22Rv1 (cell line): ENCODE measurements around the gene CCNK.

Experiments used
- H3K27ac ChIP-seq: fragments of 450-650 bp; 2 replicates; pipeline ENCODE4 v1.5.1; 2017
- ZFX ChIP-seq: fragments of 450-650 bp; IDR thresholded peaks from 2 replicates; pipeline ENCODE4 v1.6.1; 2017; ENCODE audit warnings: antibody characterized with exemption, borderline replicate concordance
- TF ChIP-seq, protein P1 (sequence below): fragments of 450-650 bp; IDR thresholded peaks from 2 replicates; pipeline ENCODE4 v1.5.1; 2017; ENCODE audit warnings: mild to moderate bottlenecking

The CCNK gene

GRCh38 chr14:99512571-99513182 is 31.5 kb downstream of the CCNK start:
- no peak overlapping the region for H3K27ac ChIP-seq

GRCh38 chr14:99513183-99513694 is 32.0 kb downstream of the CCNK start:
- TF ChIP-seq, protein P1, sequence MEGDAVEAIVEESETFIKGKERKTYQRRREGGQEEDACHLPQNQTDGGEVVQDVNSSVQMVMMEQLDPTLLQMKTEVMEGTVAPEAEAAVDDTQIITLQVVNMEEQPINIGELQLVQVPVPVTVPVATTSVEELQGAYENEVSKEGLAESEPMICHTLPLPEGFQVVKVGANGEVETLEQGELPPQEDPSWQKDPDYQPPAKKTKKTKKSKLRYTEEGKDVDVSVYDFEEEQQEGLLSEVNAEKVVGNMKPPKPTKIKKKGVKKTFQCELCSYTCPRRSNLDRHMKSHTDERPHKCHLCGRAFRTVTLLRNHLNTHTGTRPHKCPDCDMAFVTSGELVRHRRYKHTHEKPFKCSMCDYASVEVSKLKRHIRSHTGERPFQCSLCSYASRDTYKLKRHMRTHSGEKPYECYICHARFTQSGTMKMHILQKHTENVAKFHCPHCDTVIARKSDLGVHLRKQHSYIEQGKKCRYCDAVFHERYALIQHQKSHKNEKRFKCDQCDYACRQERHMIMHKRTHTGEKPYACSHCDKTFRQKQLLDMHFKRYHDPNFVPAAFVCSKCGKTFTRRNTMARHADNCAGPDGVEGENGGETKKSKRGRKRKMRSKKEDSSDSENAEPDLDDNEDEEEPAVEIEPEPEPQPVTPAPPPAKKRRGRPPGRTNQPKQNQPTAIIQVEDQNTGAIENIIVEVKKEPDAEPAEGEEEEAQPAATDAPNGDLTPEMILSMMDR: no peak
- TF ChIP-seq ZFX: no peak

More at GRCh38 chr14:99512571-99513182, 31.5 kb downstream of the CCNK start:
- TF ChIP-seq, protein P1: no peak
- TF ChIP-seq ZFX: no peak

DNA sequence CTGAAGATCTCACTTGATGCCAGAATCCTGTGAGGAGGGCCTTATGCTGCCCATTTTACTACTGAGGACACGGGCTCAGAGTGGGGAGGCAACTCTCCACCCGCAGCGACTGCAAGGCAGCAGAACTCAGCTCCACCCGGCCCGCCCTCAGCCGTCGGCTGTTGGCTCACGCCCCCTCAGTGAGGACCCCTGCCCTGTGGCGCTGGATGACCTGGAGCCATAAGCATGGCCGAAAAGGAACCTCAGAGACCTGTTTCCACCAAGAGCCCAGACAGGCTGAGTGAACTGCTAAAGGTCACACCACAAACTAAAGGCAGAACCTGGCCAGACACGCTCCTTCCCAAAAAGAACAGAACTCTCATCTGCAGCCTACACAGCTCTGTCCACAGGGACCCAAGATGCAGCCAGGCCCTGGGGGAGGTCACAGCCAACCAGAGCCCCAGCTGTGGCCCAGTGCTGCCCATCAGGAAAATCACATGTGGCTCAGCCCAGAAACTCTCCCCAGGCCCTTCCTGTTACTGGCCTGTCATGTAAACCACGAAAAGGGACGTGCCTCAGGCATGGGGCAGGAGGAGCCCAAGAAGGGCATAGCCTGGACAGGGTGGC is 32.8 kb downstream of the CCNK start:
- H3K27ac ChIP-seq: no peak overlapping the region
- TF ChIP-seq, protein P1: no peak
- TF ChIP-seq ZFX: no peak

More at GRCh38 chr14:99513183-99513694, 32.0 kb downstream of the CCNK start:
- H3K27ac ChIP-seq: no peak overlapping the region

DNA sequence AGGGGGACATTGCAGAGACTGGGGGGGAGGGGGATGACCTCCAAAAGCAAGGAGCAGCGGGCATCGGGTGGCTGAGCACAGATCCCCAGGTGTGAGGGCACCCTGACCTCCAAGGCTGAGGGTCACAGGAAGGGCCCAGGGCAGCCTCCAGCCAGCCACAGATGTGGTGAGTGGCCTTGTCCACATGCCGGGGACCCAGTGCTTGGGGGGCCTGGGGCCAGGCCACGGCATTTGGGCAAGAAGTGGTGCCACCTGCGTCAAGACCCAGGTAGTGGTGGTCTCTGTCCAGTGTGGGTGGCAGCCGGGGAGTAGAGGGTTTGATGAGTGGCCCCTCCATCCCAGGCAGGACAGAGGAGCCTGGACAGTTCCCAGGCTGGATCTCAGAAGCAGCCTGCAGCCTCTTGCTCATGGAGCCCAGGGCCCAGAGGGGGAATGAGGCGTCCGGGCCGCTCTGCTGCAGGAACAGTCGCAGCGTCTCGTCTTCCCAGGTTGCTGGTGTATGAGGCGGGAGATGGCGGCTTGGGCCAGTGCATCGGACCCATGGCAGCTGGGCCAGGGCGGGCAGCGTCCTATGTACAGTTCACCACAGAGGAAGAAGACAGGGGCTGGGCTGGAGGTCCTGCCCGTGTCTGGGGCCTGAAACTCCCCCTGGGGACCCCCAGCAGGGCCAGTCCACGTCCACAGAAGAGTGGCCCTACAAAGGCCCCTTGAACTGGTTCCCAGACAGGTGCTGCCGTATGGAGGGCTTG is 33.5 kb downstream of the CCNK start:
- H3K27ac ChIP-seq: no peak overlapping the region
- no peak for TF ChIP-seq ZFX
- TF ChIP-seq, protein P1: no peak

DNA sequence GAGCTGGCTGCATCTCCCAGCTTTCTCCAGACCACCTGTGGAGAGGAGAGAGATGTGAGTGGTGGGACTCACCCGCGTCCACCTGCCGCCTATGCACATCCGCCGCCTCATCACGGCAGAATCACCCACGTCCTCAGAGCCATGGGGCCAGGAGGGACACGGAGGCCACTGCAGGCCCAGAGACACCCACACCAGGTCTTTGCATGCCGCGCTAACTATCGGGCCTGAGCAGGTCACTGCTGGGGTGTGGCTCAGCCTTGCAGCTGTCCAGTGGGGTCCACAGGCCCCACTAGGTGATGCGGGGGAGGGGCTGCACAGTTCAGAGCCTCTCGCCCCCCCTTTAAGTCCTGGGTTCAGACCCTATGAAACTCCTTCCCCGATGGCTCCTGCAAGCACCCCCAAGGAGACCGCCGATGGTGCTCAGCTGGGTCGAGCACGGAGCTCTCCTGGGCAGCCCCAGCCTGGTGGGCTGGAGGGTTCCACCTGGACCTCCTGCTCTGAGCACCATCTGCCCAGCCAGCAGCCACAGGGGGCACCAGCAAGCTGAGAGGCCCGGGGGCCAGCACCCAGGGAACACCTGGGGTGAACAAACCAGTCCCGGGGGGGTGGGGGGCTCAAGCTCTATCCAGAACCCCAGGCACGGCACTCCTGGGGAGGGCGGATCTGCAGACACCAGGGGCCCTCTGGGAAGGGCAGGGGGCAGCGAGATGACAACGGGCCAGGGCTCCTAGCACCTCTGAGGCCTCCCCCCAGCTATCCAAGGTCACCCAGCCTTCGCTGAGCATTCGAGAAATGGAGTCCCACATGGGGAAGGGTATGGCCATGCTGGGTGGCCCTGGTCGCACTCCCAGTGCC is 34.3 kb downstream of the CCNK start:
- no peak overlapping the region for H3K27ac ChIP-seq
- TF ChIP-seq, protein P1: no peak
- no peak for TF ChIP-seq ZFX

DNA sequence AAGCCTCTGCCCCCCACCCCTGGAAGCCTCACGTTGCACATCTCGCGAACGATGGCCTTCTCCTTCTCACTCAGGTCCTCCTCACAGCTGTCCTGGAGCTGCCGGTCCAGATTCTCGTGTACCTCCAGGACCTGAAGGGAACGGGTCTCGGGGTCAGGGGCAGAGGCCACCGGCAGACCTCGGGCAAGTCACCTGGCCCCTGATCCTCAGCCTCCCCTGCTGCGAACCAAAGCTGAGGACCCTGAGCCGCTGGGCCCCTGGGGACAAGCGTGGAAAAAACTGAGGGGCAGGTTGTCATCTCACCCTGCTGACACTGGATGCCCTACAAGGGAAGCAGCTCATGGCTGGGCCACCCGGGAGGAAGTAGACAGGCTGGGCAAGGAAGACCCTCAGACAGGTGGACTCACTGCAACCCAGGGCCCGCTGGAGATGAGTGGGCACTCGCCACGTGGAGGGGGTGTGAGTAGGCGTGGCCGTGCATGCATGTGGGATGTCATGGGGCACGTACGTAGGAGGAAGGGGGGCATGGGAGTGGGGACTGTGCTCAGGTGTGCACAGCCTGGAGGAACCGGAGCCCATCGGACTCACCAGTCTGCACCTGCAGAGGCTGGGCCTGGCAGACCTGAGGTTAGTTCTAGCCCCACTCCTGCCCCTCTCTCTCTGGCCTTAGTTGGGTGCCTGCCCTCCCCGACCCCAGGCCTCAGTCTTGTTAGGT is 35.1 kb downstream of the CCNK start:
- TF ChIP-seq, protein P1: no peak
- TF ChIP-seq ZFX: no peak
- H3K27ac ChIP-seq: no peak overlapping the region
